Measurements from ENCODE around the gene HK3.

- TF ChIP-seq CTCF (conservative IDR thresholded peaks at IDR 0.05; ENCODE audit: low read length): no peak
- TF ChIP-seq EZH2phosphoT487 (IDR thresholded peaks at IDR 0.05; ENCODE audit: borderline replicate concordance): no peak
Observed at GRCh38 chr5:176831425-176831824, 67.7 kb downstream of the HK3 start.
